Panc1 (cell line): ENCODE measurements around the gene YKT6. TPM values are rescaled to one million over a fixed set of nuclear protein-coding genes. Genes with fewer than 3 reads are reported as not detected.

Experiments used
- ATAC-seq: fragments of 200-7000 bp; cut with Tn5 transposase; 2 replicates; pipeline ENCODE4 v1.9.1; 2020; ENCODE audit warnings: mild to moderate bottlenecking, moderate library complexity
- BruUV-seq: library from RNA; stranded (reverse); fragments of 400-500 nt; replicated peaks from 2 replicates; lab custom pipeline; 2021; lab: Mats Ljungman, UMichigan
- CTCF ChIA-PET: fragments of 300-600 bp; sonication (Branson Sonifier 250); formaldehyde crosslinking; loops from one replicate; lab custom pipeline; 2022; ENCODE audit warnings: antibody characterized with exemption; lab: Charles Lee
- POLR2A ChIA-PET: fragments of 300-600 bp; sonication (Branson Sonifier 250); formaldehyde crosslinking; loops from one replicate; lab custom pipeline; 2022; ENCODE audit warnings: antibody characterized with exemption; lab: Charles Lee
- DNase-seq: peaks from one replicate; pipeline ENCODE4 v3.0.0-alpha.2; 2010; ENCODE audit warnings: low read depth, low spot score
- H3K27ac ChIP-seq: 2 replicates; pipeline ENCODE4 v1.5.1; 2011; ENCODE audit warnings: mild to moderate bottlenecking, low read length, inconsistent platforms
- H3K27me3 ChIP-seq: fragments of 200-500 bp; sonication (Bioruptor generic); 2 replicates; pipeline ENCODE4 v1.6.0; 2014; ENCODE audit warnings: low read length, inconsistent platforms; ENCODE audit not compliant: control insufficient read depth, insufficient read depth
- H3K36me3 ChIP-seq: fragments of 200-500 bp; sonication (Bioruptor generic); 2 replicates; pipeline ENCODE4 v1.5.1; 2014; ENCODE audit warnings: inconsistent platforms, mild to moderate bottlenecking, low read length, moderate library complexity; ENCODE audit not compliant: control insufficient read depth, insufficient read depth
- H3K4me1 ChIP-seq: 2 replicates; pipeline ENCODE4 v1.5.1; 2011; ENCODE audit warnings: inconsistent platforms, mild to moderate bottlenecking, low read length, moderate library complexity; ENCODE audit not compliant: control insufficient read depth, insufficient read depth
- H3K4me3 ChIP-seq, 2 experiments: 2 replicates each; pipeline ENCODE4 v1.5.1; 2011 to 2012; ENCODE audit warnings: low read depth in 2 of 2, low read length in 2 of 2, mild to moderate bottlenecking in 2 of 2, inconsistent platforms in 1 of 2, moderate library complexity in 1 of 2
- H3K9me3 ChIP-seq: fragments of 200-500 bp; sonication (Bioruptor generic); 2 replicates; pipeline ENCODE4 v1.5.1; 2014; ENCODE audit warnings: low read depth, mild to moderate bottlenecking, inconsistent platforms, low read length, moderate library complexity; ENCODE audit not compliant: control insufficient read depth, insufficient read depth
- POLR2AphosphoS5 ChIP-seq: IDR thresholded peaks from 2 replicates; pipeline ENCODE4 v1.6.1; 2012; ENCODE audit warnings: mild to moderate bottlenecking, low read depth, low read length, moderate library complexity
- SIN3A ChIP-seq: IDR thresholded peaks from 2 replicates; pipeline ENCODE4 v1.6.1; 2012; ENCODE audit warnings: low read depth, mild to moderate bottlenecking, low read length, moderate library complexity, borderline replicate concordance; ENCODE audit not compliant: insufficient read depth
- TCF7L2 ChIP-seq: IDR thresholded peaks from 2 replicates; pipeline ENCODE4 v1.6.1; 2011; ENCODE audit warnings: mild to moderate bottlenecking, low read depth, low read length, inconsistent platforms
- in situ Hi-C: cut with HindIII; loops from 2 replicates; pipeline ENCODE4 v1.10.0; 2016; ENCODE audit warnings: low sequenced_read_pairs, low pct_unique_long_range_greater_than_20kb
- intact Hi-C: fragments of 100-400 bp; cut with micrococcal nuclease; formaldehyde crosslinking; loops from one replicate; pipeline ENCODE4 v1.10.0; 2022; ENCODE audit not compliant: unreplicated experiment
- total RNA-seq: library from RNA; stranded (reverse); gene quantifications from one replicate; pipeline ENCODE4 v1.2.1, GENCODE V29; 2021; ENCODE audit not compliant: unreplicated experiment
- TF ChIP-seq, protein P1 (sequence below): fragments of 450-650 bp; IDR thresholded peaks from 2 replicates; pipeline ENCODE4 v1.5.1; 2017; ENCODE audit warnings: mild to moderate bottlenecking
- TF ChIP-seq, protein P2 (sequence below), 2 experiments: IDR thresholded peaks; 2 replicates each; pipeline ENCODE4 v1.6.1; 2011 to 2012; ENCODE audit warnings: low read depth in 2 of 2, control low read depth in 1 of 2, low read length in 1 of 2, mild to moderate bottlenecking in 1 of 2, moderate library complexity in 1 of 2; ENCODE audit not compliant: insufficient read depth in 1 of 2

YKT6 gene
- total RNA-seq, 1 experiment from 2014 or later: 207 TPM

DNA sequence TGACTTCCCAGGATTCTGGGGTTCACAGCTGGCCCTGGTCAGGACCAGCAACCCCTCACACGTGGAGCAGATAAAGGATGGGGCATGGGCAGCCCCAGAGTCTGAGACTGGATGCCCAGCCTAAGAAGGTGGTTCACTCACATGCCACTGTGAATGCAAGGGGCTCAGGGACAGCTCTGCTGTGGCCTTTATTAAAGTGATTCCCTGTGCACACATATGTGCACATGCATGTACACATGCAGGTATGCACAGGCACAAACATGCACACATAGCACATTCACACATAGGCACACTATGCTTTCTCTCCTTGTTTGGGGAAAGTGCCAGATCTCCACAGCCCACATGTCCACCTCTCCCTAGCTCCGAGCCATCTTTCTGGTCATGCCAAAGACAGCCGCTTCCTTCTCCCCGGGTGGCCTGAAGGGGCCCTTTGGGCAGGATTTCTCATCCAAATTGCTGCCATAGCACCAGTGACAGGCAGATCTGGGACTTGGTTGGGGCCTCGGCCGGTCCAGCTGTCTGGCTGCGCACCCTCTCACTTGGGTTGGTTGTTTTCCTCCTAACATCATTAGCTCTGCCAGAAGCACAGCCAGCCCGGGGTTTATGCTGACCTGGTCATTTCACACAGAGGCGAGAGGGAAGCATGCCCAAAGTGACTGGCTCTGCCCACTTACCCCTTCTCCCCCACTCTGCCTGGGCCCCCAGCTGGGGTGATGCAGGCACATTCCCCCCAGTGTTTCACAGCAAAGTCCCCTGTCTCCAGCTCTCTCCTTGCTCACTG is 13.0 kb upstream of the YKT6 start:
- no TSS peak for BruUV-seq
- H3K4me1 ChIP-seq: peaks cover 21% of the 10 kb centered on the region
- peaks cover 4% of the 10 kb centered on the region; the same call in 1 of the 2 replicates for H3K9me3 ChIP-seq
- intact Hi-C loops (no loop called here), in situ Hi-C loops (no loop called here)
- POLR2A ChIA-PET: no interaction called here
- TF ChIP-seq TCF7L2: no peak
- TF ChIP-seq, protein P1, sequence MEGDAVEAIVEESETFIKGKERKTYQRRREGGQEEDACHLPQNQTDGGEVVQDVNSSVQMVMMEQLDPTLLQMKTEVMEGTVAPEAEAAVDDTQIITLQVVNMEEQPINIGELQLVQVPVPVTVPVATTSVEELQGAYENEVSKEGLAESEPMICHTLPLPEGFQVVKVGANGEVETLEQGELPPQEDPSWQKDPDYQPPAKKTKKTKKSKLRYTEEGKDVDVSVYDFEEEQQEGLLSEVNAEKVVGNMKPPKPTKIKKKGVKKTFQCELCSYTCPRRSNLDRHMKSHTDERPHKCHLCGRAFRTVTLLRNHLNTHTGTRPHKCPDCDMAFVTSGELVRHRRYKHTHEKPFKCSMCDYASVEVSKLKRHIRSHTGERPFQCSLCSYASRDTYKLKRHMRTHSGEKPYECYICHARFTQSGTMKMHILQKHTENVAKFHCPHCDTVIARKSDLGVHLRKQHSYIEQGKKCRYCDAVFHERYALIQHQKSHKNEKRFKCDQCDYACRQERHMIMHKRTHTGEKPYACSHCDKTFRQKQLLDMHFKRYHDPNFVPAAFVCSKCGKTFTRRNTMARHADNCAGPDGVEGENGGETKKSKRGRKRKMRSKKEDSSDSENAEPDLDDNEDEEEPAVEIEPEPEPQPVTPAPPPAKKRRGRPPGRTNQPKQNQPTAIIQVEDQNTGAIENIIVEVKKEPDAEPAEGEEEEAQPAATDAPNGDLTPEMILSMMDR: no peak
- TF ChIP-seq, protein P2, sequence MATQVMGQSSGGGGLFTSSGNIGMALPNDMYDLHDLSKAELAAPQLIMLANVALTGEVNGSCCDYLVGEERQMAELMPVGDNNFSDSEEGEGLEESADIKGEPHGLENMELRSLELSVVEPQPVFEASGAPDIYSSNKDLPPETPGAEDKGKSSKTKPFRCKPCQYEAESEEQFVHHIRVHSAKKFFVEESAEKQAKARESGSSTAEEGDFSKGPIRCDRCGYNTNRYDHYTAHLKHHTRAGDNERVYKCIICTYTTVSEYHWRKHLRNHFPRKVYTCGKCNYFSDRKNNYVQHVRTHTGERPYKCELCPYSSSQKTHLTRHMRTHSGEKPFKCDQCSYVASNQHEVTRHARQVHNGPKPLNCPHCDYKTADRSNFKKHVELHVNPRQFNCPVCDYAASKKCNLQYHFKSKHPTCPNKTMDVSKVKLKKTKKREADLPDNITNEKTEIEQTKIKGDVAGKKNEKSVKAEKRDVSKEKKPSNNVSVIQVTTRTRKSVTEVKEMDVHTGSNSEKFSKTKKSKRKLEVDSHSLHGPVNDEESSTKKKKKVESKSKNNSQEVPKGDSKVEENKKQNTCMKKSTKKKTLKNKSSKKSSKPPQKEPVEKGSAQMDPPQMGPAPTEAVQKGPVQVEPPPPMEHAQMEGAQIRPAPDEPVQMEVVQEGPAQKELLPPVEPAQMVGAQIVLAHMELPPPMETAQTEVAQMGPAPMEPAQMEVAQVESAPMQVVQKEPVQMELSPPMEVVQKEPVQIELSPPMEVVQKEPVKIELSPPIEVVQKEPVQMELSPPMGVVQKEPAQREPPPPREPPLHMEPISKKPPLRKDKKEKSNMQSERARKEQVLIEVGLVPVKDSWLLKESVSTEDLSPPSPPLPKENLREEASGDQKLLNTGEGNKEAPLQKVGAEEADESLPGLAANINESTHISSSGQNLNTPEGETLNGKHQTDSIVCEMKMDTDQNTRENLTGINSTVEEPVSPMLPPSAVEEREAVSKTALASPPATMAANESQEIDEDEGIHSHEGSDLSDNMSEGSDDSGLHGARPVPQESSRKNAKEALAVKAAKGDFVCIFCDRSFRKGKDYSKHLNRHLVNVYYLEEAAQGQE (IDR thresholded peaks at IDR 0.05; ENCODE audit: insufficient read depth in 1 of 2, low read depth in 2 of 2, low read length in 1 of 2): no peak
- TF ChIP-seq SIN3A: no peak
- no peak for TF ChIP-seq POLR2AphosphoS5
- H3K27ac ChIP-seq: no peak overlapping the region
- H3K27me3 ChIP-seq: no peaks in the 10 kb centered on the region
- CTCF ChIA-PET: no interaction called here
- H3K4me3 ChIP-seq: no peak overlapping the region
- ATAC-seq: no peak
- DNase-seq: no peak
- no peaks in the 10 kb centered on the region for H3K36me3 ChIP-seq

DNA sequence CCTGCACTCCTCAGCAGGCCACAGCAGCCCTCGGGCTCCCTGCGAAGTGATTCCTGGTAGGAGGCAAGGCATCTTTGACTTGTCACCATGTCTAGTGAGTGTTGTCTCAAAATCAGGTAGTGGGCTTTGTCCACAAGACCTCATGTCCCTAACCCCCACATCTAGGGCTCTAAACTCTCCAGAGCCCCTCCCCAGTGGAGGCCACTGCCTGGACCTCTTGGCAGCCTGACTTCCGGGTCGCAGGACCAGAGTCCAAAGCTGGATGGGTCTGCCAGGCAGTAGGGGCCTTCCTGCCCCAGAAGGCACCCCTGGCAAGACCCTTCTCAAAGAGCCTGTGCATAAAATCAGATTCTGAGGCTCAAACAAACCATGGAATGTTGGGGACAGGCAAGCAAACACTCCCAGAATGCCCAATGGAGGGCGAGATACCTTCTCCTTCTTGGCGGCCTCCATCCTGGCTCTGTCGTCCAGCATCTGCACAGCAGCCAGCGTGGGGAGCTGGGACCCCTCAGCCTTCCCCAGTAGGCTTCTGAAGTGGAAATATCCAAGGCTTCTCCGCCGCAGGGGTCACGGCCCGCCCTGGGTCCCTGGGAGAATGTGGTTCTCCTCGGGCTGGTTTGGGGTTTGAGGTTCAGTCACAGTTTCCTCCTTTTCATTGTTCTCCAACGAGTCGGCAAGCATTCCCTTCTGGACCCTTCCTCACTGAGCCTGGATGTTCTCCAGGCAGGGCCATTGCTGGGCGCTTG is 12.1 kb upstream of the YKT6 start:
- Histone ChIP-seq H3K36me3 (no peaks in the 10 kb centered on the region), H3K27ac (no peak overlapping the region), H3K27me3 (no peaks in the 10 kb centered on the region), H3K4me1 (peaks cover 18% of the 10 kb centered on the region), H3K4me3 (no peak overlapping the region), H3K9me3 (no peaks in the 10 kb centered on the region)
- BruUV-seq: no TSS peak
- ChIA-PET CTCF (no interaction called here), POLR2A (no interaction called here)
- TF ChIP-seq POLR2AphosphoS5: no peak
- TF ChIP-seq, protein P2 (IDR thresholded peaks at IDR 0.05; ENCODE audit: insufficient read depth in 1 of 2, low read depth in 2 of 2, low read length in 1 of 2): no peak
- TF ChIP-seq TCF7L2: no peak
- no peak for TF ChIP-seq SIN3A
- TF ChIP-seq, protein P1: no peak
- ATAC-seq: no peak
- in situ Hi-C loops (no loop called here), intact Hi-C loops (no loop called here)
- DNase-seq: no peak
